Measurements from ENCODE around the gene FCN2.

Gene FCN2

DNA sequence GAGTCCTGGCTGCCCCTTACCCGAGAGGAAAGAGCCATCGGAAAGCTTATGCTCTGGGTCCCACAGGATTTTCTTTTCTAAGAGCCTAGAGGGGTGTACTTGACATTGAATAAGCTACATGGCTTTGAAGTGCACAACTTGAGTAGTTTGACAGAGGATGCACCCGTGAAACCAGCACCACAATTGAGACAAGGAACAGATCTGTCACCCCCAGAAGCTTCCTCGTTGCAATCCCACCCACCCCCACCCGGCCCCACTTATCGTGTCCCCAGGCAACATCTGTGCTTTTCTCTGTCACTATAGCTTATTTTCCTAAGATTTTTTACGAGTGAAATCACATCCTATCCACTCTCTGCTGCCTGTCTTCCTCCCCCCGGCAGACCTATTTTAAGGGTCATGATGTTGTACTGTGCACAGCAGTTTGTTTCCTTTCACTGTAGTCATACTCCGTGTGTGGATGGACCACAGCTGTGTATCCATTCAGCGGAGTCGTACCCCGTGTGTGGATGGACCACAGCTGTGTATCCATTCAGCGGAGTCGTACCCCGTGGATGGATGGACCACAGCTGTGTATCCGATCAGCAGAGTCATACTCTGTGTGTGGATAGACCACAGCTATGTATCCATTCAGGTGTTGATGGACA is 8.8 kb upstream of the FCN2 start:
- Histone ChIP-seq H3K9me3 (ENCODE audit: insufficient read depth, low read depth, low read length) (no peaks in the 10 kb centered on the region), H3K4me3 (ENCODE audit: low read length) (no peak overlapping the region), H3K4me1 (ENCODE audit: insufficient read depth, low read length) (no peaks in the 10 kb centered on the region), H3K27me3 (ENCODE audit: insufficient read depth, low read length) (no peaks in the 10 kb centered on the region), H3K9ac (ENCODE audit: low read depth, low read length) (no peak overlapping the region), H3K36me3 (ENCODE audit: insufficient read depth, low read length) (no peaks in the 10 kb centered on the region), H3K27ac (ENCODE audit: low read depth, low read length) (no peak overlapping the region)
- WGBS: 93% methylated on average over 16 of the region's 16 CpGs

- H3K27me3 ChIP-seq (ENCODE audit: insufficient read depth, low read length): no peaks in the 10 kb centered on the region
- H3K9me3 ChIP-seq (ENCODE audit: insufficient read depth, low read depth, low read length): no peaks in the 10 kb centered on the region
- no peak overlapping the region for H3K27ac ChIP-seq (ENCODE audit: low read depth, low read length)
- no peaks in the 10 kb centered on the region for H3K4me1 ChIP-seq (ENCODE audit: insufficient read depth, low read length)
- no peaks in the 10 kb centered on the region for H3K36me3 ChIP-seq (ENCODE audit: insufficient read depth, low read length)
- no peak overlapping the region for H3K9ac ChIP-seq (ENCODE audit: low read depth, low read length)
- no peak overlapping the region for H3K4me3 ChIP-seq (ENCODE audit: low read length)
- 92% methylated on average over 23 of the region's 24 CpGs for WGBS
These were observed 8.0 kb upstream of the FCN2 start for GRCh38 chr9:134872482-134873231.

DNA sequence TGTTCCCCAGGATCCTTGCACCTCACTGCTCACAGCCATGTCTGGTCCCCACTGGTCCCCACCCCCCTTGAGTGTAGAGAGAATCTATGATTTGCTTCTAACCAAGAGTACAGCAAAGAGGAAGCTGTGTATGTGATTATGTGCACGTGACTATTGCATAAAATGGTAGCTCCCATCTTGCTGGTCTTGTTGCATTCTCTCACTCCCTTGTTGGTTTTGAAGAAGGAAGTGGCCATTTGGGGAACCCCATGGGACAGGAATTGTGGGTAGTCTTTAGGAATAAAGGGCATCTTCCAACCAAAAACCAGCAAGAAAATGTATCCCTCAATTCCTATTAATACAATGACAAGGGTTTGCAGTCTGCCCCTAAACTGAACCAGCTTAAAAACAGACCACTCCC is 5.2 kb upstream of the FCN2 start:
- Histone ChIP-seq H3K9me3 (ENCODE audit: insufficient read depth, low read depth, low read length) (no peaks in the 10 kb centered on the region), H3K4me1 (ENCODE audit: insufficient read depth, low read length) (no peaks in the 10 kb centered on the region), H3K4me3 (ENCODE audit: low read length) (no peak overlapping the region), H3K27me3 (ENCODE audit: insufficient read depth, low read length) (no peaks in the 10 kb centered on the region), H3K36me3 (ENCODE audit: insufficient read depth, low read length) (no peaks in the 10 kb centered on the region), H3K27ac (ENCODE audit: low read depth, low read length) (no peak overlapping the region), H3K9ac (ENCODE audit: low read depth, low read length) (no peak overlapping the region)
- WGBS: 76% methylated on average over 1 of the region's 1 CpG

- H3K4me3 ChIP-seq (ENCODE audit: low read length): no peak overlapping the region
- no peaks in the 10 kb centered on the region for H3K36me3 ChIP-seq (ENCODE audit: insufficient read depth, low read length)
- no peak overlapping the region for H3K27ac ChIP-seq (ENCODE audit: low read depth, low read length)
- H3K27me3 ChIP-seq (ENCODE audit: insufficient read depth, low read length): no peaks in the 10 kb centered on the region
- H3K4me1 ChIP-seq (ENCODE audit: insufficient read depth, low read length): no peaks in the 10 kb centered on the region
- WGBS: 94% methylated on average over 4 of the region's 4 CpGs
- H3K9ac ChIP-seq (ENCODE audit: low read depth, low read length): no peak overlapping the region
- no peaks in the 10 kb centered on the region for H3K9me3 ChIP-seq (ENCODE audit: insufficient read depth, low read depth, low read length)
These were observed 3.1 kb upstream of the FCN2 start for GRCh38 chr9:134877541-134877940.

DNA sequence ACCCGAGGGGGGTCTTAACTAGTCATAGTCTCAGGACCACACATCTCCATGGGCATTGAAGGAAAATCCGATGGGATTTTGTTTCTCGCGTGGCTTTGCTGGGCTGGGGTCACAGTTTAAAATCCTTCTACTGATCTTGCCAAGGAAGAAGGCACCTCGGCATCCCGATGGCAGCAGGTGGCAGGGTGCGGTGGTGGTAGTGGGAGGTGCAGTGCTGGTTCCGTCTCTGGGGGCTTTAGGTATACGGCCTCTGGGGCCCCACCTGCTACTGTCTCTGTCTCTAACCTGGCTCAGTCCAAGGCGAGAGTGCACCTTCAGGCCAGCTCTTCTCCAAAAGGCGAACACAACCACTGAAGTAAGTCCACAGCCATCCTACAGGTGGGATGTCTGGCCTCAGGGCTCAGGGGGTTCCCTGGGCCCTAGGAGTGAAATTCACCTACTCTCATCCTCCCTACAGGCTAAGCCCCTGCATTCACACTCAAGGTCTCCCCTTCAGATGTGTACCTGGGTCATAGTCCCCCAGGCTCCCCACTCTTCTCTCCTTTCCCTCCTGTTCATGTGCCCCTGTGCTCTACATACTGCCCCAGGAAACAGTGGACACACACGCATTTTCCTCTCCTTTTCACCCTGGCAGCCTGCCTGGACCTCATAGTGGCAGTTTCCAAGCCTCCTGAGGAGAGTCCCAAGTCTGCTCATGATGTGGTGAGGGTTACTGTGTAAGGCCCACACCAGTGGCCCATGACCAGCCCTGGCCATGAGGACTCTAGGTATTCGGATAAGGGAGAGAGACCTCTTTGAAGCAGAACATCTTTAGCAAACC is 736 bp upstream of the FCN2 start:
- no peaks in the 10 kb centered on the region for H3K27me3 ChIP-seq (ENCODE audit: insufficient read depth, low read length)
- no peak overlapping the region for H3K27ac ChIP-seq (ENCODE audit: low read depth, low read length)
- no peaks in the 10 kb centered on the region for H3K36me3 ChIP-seq (ENCODE audit: insufficient read depth, low read length)
- H3K9me3 ChIP-seq (ENCODE audit: insufficient read depth, low read depth, low read length): no peaks in the 10 kb centered on the region
- 96% methylated on average over 13 of the region's 13 CpGs for WGBS
- no peaks in the 10 kb centered on the region for H3K4me1 ChIP-seq (ENCODE audit: insufficient read depth, low read length)
- H3K4me3 ChIP-seq (ENCODE audit: low read length): no peak overlapping the region
- H3K9ac ChIP-seq (ENCODE audit: low read depth, low read length): no peak overlapping the region

GRCh38 chr9:134881313-134881670 is 682 bp downstream of the FCN2 start:
- Histone ChIP-seq H3K36me3 (ENCODE audit: insufficient read depth, low read length) (no peaks in the 10 kb centered on the region), H3K27ac (ENCODE audit: low read depth, low read length) (no peak overlapping the region), H3K9me3 (ENCODE audit: insufficient read depth, low read depth, low read length) (no peaks in the 10 kb centered on the region), H3K4me1 (ENCODE audit: insufficient read depth, low read length) (no peaks in the 10 kb centered on the region), H3K4me3 (ENCODE audit: low read length) (no peak overlapping the region), H3K27me3 (ENCODE audit: insufficient read depth, low read length) (no peaks in the 10 kb centered on the region), H3K9ac (ENCODE audit: low read depth, low read length) (no peak overlapping the region)
- 95% methylated on average over 13 of the region's 13 CpGs for WGBS

DNA sequence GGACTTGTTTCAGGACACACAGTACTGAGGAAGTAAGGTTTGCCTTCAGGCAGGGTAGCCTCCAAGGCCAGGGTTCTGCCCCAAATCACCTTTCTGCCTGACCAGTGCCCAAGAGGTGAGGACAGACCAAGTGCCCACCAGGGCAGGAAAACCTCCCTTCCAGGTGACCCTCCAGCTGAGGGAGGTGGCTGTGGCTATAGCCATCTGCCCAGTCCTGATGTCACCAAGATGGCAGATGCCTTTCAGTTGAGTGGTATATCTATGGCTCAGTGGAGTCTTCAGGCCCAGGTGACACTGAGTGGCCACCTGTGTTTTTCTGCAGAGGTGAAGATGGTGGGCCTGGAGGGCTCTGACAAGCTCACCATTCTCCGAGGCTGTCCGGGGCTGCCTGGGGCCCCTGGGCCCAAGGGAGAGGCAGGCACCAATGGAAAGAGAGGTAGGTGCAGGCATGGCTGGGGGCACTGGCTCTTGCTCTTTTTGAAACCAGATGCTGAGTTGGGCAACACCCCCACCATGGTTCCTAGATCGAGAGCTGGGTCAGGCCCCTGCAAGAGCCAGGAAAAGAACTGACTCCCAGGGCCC is 1.7 kb downstream of the FCN2 start:
- Histone ChIP-seq H3K27ac (ENCODE audit: low read depth, low read length) (no peak overlapping the region), H3K27me3 (ENCODE audit: insufficient read depth, low read length) (no peaks in the 10 kb centered on the region), H3K36me3 (ENCODE audit: insufficient read depth, low read length) (no peaks in the 10 kb centered on the region), H3K9ac (ENCODE audit: low read depth, low read length) (no peak overlapping the region), H3K4me3 (ENCODE audit: low read length) (no peak overlapping the region), H3K9me3 (ENCODE audit: insufficient read depth, low read depth, low read length) (no peaks in the 10 kb centered on the region), H3K4me1 (ENCODE audit: insufficient read depth, low read length) (no peaks in the 10 kb centered on the region)
- 92% methylated on average over 3 of the region's 3 CpGs for WGBS

DNA sequence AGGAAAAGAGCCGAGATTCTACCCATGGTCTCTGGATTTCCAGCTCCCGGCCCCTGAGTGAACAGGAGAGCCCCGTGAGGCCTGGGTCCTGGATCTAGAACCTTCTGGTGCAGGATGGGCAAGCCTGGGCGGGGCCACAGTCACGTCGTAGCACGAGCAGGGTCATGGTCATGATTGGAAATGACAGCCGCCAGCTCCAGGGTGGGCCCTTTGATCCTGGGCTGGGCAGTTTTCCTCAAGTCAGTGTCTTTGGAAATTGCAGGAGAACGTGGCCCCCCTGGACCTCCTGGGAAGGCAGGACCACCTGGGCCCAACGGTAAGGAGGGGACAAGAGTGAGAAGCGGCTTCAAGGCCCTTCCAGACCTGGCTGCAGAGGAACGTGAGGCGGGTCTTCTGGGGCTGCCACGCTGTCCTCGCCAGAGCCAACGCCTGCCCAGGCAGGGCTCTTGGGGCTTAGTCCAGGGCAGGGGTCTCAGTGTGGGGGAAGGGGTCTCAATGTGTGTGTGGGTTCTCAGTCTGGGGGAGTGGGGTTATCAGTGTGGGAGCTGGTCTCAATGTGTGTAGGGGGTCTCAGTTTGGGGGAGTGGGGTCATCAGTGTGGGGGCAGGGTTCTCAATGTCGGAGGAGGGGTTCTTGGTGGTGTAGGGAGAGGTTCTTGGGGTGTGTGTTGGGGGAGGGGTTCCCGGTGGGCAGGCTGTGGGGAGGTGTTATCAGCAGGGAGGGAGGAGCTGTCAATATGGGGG is 2.6 kb downstream of the FCN2 start:
- Histone ChIP-seq H3K4me1 (ENCODE audit: insufficient read depth, low read length) (no peaks in the 10 kb centered on the region), H3K36me3 (ENCODE audit: insufficient read depth, low read length) (no peaks in the 10 kb centered on the region), H3K9me3 (ENCODE audit: insufficient read depth, low read depth, low read length) (no peaks in the 10 kb centered on the region), H3K9ac (ENCODE audit: low read depth, low read length) (no peak overlapping the region), H3K27me3 (ENCODE audit: insufficient read depth, low read length) (no peaks in the 10 kb centered on the region), H3K4me3 (ENCODE audit: low read length) (no peak overlapping the region), H3K27ac (ENCODE audit: low read depth, low read length) (no peak overlapping the region)
- 96% methylated on average over 18 of the region's 18 CpGs for WGBS

GRCh38 chr9:134884492-134884891 is 3.9 kb downstream of the FCN2 start:
- Histone ChIP-seq H3K4me1 (ENCODE audit: insufficient read depth, low read length) (no peaks in the 10 kb centered on the region), H3K9me3 (ENCODE audit: insufficient read depth, low read depth, low read length) (no peaks in the 10 kb centered on the region), H3K9ac (ENCODE audit: low read depth, low read length) (no peak overlapping the region), H3K27me3 (ENCODE audit: insufficient read depth, low read length) (no peaks in the 10 kb centered on the region), H3K4me3 (ENCODE audit: low read length) (no peak overlapping the region), H3K36me3 (ENCODE audit: insufficient read depth, low read length) (no peaks in the 10 kb centered on the region), H3K27ac (ENCODE audit: low read depth, low read length) (no peak overlapping the region)
- 92% methylated on average over 8 of the region's 8 CpGs for WGBS

DNA sequence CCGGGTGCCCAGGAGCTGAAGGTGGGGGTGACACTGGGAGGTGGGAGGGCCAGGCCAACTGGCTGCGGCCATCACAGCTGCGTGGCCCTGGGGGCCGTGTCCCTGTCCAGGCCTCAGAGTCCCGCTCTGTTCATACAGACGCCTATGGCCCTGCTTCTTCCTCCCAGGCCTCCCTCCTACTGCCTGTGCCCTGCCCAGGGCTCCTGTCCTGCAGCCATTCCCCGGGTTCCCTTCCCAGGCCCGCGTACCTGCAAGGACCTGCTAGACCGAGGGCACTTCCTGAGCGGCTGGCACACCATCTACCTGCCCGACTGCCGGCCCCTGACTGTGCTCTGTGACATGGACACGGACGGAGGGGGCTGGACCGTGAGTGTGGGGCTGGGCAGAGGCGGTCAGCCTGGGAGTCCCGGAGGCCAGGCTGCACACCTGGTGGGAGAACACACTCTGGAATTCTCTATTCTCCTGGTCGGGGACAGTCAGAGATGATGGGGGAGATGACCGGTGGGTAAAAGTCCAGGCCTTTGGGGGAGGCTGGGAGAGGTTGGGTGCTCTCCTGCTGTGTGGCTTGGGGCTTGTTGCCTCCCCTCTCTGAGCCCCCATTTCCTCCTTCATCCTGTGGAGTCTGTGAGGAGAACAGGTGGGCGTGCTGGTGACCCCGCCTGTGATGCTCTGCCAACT is 4.5 kb downstream of the FCN2 start:
- Histone ChIP-seq H3K27me3 (ENCODE audit: insufficient read depth, low read length) (no peaks in the 10 kb centered on the region), H3K4me3 (ENCODE audit: low read length) (no peak overlapping the region), H3K9me3 (ENCODE audit: insufficient read depth, low read depth, low read length) (no peaks in the 10 kb centered on the region), H3K9ac (ENCODE audit: low read depth, low read length) (no peak overlapping the region), H3K36me3 (ENCODE audit: insufficient read depth, low read length) (no peaks in the 10 kb centered on the region), H3K4me1 (ENCODE audit: insufficient read depth, low read length) (no peaks in the 10 kb centered on the region), H3K27ac (ENCODE audit: low read depth, low read length) (no peak overlapping the region)
- WGBS: 96% methylated on average over 22 of the region's 22 CpGs

Measured in HUES64 (cell line).